Activated T-cell treated with anti-CD3 and anti-CD28 coated beads for 24 hours (primary cell): ENCODE measurements around the gene CYBA.

Experiments used
- DNase-seq: peaks from one replicate; pipeline ENCODE4 v3.0.0-alpha.2; 2020; ENCODE audit warnings: low read depth

CYBA gene

DNA sequence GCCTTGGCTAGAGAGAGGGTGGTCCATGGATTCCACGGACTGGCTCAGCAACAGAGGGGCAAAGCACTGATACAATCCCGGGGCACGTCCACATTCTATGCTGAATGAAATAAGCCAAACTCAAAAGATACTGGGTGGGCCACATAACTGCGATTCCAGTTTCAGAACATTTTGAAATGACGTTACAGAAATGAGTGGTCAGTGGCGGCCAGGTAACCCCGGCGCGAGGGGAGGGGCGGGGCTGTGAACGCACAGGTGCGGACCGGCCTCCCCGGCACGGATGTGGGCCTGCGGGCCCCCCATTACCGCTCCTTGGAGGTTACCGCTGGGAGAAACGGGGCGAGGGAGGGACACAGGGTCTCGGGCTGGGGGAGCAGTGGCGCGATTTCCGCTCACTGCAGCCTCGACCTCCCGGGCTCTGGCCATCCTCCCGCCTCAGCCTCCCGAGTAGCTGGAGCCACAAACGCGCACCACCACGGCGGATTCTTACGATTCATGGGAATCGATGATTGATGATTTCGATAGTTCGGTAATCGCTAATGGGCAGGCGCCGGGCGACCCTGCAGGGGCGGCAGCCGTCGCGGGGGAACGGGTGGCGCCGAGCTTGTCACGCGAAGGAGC is 11.5 kb upstream of the CYBA start:
- no peak for DNase-seq

DNA sequence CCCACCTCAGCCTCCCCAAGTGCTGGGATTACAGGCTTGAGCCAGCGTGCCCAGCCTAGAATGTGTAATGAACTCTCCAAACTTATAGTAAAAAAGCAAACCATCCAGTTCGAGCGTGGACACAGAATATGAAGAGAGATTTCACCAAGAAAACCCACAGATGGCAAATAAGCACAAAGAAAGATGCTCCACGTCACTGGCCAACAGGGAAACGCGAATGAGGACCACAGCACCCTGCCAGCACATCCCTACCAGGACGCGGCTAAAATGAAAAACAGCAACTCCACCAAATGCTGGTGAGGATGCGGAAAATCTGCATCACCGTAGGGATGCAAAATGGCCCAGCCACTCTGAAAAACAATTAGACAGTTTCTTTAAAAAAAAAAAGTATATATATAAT is 10.6 kb upstream of the CYBA start:
- DNase-seq = no peak

DNA sequence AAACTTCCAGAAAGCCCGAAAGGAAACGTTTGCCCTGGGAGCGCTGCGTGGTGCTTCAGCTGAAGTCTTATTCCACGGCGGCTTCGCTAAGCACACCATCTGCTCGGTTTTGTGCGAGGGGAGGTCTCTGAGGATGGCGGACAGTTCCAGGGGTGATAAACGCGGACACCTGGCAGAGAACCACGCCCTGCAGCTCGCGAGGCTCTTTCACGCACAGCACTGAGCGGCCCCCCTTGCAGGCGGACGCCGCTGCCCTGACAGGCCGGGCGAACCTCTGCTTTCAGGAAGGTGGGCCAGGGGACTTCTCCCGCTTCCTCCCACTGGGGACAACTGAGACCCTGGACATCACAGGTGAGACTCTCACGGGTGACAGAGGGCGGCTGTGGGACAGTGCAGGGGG is 8.3 kb upstream of the CYBA start:
- DNase-seq = no peak

DNA sequence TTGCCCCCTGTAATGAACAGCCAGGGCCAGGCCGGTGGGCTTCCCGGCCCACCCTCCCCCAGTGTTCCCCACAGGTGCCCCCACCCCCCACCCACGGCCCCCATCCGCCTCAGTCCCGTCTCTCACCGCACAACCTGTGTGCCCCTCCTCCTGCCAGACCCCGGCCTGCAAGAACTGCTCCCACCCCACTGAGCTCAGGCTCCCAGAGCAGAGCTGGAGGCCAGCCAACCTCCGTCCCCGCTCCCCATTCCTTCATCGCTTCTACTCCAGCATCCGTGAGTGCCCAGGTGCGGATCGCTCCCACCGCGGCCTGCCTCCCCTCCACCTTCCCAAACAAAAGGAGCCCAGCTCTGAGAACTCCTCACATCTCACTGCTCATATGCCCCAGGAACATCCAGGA is 7.9 kb upstream of the CYBA start:
- DNase-seq = no peak

DNA sequence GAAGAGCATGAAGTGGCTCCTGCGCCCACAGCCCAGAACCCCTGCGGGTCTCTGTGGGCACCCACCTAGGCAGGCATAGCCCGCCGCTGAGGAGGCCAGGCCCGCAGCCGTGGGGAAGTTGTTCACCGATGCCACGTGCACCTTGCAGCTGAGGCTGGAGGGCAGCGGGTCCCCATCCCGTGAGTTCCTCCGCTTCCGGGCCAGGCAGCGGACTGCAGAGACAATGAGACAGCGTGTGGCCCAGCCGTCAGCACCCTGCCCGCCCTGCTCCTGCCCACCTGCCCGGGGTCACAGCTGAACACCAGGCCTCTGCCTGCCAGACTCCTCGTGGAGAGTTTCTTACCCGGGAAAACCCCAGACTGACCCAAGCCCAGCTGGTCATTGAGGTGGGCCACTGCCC is 6.5 kb upstream of the CYBA start:
- no peak for DNase-seq

DNA sequence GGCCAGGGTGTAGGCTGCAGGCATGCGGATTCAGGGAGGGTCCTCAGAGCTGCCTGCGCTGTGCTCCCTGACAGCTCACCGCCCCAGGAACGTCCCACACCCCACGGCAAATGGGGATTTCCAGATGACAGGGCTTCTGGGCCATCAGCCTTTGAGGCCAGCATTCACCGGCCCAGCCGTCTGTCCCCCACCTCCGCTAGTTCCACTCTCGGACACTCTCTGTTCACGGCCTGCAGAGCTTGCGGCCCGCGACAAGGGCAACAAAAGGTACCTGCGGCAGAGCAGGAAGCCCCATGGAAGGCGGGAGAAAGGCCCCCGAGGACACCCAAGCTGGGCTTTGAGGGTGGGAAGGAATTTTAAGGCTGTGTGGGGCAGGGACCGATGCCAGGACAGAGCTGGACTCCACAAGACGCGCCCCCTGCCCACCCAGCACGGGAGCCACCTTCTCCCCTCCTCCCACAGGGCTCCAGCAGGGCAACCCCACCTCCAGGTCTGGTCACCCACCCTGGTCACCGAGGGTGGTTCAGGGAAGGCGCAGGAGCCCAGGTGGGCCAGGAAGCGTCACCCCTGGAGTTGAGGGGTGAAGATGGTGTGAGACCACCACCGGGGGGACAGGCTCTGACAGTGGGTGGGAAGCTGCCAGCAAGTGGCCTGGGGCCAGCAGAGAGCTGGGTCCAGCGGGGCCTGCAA is 5.6 kb upstream of the CYBA start:
- no peak for DNase-seq

DNA sequence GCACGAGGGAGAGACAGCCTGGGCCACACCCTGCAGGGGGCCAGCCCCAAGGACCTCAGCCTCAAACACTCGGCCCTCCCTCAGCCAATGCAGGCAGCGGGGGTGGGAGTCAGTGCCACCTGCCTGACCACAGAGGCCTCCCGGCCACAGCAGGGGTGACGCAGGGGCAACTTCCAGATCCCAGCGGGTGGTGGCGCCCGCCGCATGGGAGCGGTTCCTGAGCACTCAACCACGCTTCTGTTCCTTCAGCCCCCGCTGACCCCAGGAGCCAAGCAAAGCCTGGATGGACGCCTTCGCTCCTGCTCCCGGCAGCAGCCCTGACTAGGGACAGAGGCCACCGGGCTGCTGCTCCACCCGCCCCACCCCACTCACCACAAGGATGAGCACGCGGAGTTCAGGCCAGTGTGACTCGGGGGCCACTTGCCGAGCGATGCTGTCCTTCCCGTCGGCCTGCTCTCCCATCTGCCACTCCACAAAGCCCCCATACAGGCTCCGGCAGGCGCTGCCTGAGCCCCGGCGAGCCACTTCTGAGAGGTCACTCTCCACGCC is 5.0 kb upstream of the CYBA start:
- DNase-seq = no peak

DNA sequence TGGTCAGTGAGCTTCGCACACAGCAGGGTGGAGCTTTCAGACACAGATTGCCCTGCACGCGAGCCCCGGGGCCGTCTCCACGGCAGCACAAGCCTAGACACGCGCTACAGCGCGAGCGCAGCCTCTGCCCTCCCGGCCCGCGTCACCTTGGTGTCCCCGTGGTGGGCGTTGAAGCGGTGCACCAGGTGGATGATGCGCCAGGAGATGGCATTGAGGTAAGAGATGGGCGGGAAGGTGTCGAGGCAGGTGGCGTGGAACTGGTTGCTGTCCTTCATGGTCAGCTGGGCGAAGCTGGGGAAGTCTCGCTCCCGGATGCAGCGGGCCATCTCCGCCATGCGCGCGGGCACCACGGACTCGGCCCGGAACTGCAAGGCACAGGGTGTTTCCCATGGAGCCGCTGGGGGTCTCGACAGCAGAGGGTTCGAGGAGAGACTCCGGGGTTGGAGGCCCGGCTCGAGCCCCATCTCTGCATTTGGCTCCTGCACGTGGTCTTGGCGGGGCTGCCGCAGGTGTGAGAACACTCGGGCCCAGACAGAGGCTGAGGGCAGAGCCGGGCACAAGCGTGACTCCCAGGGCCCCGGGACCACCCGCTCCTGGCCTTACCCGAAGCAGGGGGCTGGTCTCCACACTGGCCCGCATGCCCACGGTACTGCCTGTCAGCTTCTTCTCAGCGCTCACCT is 4.3 kb upstream of the CYBA start:
- DNase-seq = no peak

DNA sequence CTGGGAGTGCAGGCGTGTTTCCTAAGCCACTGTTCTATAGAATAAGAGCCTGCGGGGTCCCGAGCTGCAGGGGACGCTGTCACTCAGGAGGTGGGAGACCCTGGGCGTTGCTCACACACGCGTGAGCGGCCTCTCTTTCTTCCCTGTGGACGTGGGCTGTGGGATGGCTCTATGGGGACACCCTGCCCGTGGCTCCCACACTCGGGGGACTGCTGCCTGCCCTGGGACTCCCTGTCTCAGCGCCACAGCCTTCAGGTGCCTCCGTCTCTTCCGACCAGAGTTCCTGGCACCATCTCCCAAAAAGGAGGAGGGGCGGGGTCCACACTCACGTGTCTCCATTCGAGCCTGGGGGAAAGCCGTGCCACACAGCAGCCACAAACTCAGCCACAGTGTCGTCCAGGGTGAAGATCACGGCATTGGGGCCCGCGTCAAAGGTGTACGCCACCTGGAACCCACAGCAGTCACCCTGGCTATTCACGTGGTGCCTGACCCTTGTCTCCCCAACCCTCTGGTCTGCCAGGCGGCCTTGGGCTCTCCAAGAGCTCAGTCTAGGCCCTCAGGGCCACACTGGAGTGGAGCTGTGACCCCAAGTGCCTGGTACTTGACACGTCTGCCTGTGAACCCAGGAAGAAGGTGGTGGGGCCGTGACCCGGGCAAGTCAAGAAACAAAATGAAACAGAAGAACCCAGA is 3.7 kb upstream of the CYBA start:
- no peak for DNase-seq

DNA sequence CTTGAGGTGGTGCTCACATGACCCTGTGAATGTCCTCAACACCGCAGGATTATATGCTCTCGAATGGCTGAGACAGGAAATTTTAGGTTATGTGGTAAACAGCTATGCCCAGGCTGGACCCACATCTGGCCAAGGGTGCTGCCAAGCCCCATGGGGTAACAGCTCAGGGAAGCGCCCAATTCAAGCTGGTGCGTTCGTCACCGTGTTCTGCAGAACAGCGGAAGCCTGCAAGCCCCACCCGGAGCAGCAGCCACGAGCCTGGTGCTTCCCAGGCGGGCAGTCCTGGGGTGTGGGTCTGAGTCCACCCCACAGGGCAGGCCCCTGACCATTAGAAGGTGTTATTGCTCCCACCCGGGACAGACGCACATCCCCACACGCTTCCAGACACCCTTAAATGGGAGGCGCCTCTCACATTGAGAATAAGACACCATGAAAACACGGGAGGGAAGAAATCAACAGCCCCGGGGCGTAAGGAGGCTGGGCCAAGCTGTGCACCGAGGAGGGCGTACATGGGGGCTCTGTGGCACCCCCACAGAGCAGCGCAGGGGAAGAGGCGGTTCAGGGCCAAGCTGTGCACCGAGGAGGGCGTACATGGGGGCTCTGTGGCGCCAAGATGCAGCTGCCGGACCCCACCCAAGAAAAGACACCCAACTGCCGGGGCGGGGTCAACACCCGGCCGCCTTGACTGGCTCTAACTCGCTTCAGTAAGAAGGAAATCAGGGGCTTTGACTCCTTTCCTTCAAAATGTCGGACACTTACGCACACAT is 2.9 kb upstream of the CYBA start:
- DNase-seq = no peak

DNA sequence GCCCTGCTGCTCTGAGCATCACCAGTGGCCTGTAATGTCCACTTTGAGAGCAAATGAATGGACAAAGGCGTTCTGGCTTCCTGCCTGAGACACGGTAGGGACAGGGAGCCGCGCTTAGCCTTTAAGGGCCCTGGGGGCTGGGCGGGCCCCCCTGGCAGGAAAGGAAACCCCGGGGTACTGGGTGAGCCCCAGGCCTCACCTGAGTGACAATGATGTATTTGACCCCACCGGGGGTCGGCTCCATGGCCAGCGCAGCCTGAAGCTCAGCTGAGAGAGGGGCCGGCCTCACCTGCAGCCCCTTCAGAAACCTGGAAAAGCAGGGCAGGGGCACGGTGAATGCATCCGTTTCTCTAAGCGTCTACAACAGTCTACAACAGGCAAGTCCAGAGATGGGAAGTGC is 2.2 kb upstream of the CYBA start:
- DNase-seq = no peak

DNA sequence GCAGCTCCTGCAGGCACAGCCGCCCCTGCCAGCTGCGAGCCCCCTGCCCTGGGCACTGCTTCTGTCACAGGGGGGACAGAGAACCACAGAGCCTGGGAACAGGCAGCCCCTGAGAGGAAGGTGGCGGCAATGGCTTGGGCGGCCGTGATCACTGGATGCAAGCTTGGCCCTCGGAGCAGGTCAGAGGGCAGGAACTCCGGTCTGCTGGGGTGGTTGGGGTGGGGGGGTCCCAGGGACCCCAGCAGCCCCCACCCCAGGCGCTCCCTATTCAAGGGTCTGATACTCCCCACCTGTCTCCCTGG is 1.9 kb upstream of the CYBA start:
- DNase-seq = no peak

DNA sequence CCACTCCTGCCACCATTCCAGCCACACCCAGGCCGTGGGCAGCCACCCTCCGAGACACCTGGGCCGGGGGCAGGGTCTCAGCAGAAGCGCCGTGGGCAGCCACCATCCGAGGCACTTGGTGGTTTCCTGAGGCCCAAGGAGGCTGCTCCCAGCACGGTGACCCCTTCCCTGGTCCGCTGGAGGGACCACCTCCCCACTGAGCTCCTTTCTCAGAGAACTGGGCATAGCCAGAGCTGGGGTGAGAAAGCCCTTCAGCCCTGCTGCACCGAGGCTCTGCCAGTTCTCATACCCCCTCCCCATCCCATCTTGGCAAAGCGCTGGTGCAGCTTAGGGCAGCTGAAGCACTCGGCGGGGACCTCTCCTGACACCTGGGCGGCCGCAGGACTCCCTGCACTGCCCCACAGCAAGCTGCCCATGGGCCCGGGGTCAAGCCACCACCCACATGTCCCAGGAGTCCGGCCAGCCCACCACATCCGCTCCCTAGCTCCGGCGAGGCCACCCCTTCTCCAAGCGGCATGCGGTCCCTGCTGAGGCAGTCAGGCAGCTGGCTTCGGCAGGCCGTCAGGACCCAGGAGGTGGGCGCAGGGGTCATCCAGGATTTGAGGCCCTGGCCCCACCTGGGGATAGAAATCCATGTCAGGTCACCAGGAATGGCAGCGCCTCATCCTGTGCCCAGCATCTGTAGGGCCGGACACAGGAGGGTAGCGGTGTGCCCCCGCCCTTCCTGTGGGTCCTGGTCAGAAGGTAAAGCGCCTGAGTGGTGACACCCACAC is 1.3 kb upstream of the CYBA start:
- DNase-seq = no peak

DNA sequence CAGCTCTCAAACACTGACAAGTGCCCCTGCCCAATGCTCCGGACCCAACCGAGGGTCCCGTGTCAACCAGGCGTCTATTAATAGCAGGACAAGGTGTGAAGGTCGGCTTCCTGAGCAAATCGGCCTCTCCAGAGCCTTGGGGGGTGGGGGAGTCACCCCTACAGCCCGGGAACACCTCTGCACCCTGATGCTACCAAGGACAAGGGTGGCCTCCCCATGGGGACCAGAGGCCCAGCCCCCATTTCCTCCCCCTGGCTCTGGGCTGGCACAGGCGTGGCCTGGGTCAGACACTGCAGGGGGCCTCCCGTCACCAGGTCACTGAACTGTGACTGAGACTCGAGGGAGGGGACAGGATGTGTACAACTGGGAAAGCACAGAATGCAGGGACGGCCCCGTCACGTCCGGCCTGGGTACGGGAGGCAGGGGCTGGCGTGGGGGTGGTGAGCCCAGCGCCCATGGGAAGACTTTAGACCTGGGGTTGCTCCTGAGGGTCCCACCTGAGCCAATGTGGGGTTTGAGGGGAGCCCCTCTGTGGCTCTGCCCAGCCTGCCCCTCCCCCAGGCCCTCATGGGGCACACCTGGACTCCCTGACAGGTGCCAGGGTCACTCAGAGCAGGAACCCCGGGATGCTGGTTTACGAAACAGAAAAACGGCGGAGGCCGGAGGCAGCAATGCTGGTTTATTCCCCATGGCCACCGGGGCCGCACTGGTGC is 579 bp upstream of the CYBA start:
- DNase-seq = peak; percentile 64

DNA sequence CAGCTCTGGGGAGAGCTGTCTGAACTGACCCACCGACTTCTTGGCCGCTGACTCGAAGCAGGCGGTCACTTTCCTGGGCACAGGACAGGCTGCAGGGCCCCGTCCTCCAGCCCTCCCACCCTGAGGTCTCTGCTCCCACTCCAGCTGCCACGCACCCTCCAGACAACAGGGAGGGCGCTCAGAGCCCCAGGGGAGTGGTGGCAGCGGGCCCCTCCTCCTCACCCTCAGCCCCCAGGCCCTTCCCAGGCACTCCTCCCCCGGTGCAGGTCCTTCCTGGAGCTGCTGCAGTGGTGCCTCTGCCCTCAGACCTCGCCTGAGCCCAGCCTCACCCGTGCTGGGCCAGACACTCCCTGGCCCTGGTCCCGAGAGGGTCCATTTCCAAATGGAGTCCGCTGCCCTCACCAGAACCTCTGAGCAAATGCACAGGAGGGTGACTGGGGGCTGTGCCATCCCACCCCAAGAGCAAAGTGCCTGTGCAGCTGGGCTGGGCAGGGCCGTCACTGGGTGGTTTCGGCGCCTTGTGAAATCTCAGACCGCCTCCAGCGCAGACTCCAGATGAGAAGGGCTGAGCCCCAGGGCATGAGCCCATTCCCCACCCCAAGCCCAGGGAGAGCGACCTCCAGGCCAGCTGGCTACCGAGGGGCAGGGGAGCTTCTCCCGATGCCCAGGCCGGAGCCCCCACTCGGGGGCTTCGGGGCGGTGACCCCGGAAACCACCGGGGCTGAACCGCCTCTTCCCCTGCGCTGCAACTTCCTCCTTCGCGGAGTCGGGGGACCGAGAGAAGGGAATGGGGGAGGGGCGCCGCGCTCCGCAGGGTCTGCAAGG is 717 bp downstream of the CYBA start:
- DNase-seq = no peak

DNA sequence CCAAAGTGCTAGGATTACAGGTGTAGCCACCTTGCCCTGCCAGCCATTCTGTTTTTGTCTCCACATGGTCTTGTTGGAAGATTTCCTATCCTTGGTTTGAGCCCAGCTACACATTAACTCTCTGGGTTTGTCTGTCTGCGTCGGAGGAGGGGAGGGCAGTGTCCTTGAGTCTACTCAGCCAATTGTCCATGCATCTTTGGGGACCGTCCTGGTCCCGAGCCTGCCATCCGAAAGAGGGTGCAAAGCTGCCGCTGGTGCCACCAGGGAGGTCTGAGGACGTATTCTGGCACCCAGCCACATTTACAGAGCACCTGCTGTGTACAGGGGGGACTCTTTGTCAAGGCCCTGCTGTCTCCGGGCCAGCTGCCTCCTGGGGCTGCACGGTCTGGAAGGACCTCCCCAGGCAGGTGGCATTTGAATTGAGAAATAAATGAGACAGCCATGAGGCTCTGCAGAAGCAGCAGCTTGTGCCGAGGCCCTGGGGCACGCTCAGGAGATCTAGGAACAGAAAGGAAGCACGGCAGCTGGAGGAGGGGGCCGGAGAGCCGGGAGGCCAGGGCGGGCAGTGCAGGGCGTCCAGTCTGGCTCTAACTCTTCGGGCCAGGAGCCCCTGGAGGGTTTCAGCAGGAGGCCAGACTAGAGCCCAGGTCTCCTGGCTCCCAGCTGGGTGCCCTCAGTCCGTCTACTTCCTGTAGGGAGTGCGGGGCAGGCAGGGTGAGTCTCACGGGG is 1.5 kb downstream of the CYBA start:
- no peak for DNase-seq

DNA sequence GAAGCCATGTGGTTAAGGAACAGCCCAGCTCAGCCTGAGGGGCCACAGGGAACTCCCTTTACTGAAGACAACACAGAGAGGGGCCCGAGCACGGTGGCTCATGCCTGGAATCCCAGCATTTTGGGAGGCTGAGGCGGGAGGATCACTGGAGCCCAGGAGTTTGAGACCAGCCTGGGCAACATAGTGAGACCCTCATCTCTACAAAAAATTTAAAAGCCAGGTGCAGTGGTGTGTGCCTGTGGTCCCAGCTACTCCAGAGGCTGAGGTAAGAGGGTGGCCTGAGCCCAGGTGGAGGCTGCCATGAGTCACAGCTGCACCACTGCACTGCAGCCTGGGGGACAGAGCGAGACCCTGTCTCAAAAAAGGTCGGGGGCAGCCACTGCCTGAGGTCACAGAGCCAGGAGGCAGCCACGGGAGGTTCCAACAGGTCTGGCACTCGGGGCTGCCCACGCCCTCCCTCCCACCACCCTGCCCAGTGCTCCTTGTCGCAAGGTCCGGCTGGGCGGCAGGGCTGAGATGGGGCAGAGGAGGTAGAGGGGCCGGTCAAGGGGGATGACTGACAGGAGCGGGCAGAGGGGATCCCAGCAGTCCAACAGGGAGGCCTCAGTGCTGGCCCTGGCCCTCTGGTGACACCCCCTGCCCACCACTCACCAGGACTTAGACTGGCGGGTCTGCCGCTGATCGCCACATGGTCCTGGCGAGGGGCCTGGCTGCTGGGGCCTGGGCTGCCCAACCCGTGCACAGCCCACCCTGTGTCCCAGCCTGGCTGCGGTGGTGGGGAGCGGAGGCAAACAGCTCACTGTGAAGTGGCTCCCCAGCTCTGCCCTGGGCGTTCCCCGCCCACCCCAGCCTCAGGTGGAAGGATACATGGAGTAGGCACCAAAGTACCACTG is 3.4 kb downstream of the CYBA start:
- DNase-seq = no peak
